HG03135 (cell line): ENCODE measurements around the gene SUPT6H.
A peak's percentile ranks its signal among the peaks of the same experiment; 100 is the strongest.
"Not testable (repeated sequence)": the region's sequence is repeated elsewhere in the genome, so short reads cannot be mapped to it uniquely, and the experiment has no call there.

Source experiments
- ATAC-seq: cut with Tn5 transposase; IDR thresholded peaks from one replicate; pipeline ENCODE4 v1.9.1; 2021; ENCODE audit warnings: mild to moderate bottlenecking, moderate library complexity; ENCODE audit not compliant: unreplicated experiment

SUPT6H gene

DNA sequence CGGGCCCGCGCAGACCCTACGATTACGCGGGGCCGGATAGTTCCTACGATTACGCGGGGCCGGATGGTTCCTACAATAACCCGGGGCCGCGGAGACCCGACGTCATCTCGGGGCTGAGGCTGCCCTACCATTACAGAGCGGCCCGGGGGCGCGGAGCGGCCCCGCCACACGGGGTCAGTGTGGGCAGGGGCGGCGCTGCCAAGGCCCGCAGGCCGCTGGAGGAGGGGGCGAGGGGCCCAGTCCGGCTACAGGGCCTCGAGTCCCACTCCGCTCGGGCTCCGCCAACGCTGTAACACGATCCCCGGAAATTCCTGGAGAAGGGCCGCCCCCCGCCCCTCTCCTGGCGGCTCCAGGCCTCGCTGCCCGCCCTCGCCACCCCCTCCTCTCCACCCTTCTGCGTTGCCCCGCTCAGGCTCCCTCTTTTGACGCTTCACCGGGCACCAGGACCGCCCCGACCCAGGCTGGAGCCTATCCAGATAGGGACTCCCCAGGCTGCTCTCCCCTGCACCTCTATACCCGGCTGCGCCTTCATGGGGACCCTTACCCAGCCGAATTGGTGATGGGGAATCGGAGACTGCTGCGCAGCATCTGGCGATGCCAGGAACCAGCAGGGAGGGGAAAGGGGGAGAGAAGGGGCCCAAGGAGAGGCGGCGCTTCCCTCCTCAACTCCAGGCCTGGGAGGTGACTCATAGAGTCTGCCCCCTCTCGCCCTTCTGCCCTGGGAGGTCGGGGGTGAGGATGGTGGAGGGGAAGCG, 55.8 kb downstream of the SUPT6H start, which contains the start of gene RAB34:
Gene RAB34, minus strand, starts transcription at position 291 of the 755 bp plus-strand sequence. CDS start 602 bp downstream, outside the sequence.
- ATAC-seq: no peak

- ATAC-seq: no peak
These were observed 56.5 kb downstream of the SUPT6H start for GRCh38 chr17:28718333-28719020.

DNA sequence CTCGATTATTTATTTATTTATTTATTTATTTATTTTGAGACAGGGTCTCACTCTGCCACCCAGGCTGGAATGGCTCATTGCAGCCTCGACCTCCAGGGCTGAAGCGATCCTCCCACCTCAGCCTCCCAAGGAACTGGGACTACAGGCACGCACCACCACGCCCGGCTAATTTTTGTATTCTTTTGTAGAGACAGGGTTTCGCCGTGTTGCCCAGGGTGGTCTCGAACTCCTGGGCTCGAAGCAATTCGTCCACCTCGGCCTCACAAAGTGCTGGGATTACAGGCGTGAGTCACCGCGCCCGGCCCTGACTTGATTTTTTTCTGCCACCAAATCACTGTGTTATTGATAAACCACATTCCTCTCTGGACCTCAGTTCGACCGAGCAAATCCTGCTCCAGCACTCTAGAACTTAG, 57.0 kb downstream of the SUPT6H start:
- no peak for ATAC-seq

DNA sequence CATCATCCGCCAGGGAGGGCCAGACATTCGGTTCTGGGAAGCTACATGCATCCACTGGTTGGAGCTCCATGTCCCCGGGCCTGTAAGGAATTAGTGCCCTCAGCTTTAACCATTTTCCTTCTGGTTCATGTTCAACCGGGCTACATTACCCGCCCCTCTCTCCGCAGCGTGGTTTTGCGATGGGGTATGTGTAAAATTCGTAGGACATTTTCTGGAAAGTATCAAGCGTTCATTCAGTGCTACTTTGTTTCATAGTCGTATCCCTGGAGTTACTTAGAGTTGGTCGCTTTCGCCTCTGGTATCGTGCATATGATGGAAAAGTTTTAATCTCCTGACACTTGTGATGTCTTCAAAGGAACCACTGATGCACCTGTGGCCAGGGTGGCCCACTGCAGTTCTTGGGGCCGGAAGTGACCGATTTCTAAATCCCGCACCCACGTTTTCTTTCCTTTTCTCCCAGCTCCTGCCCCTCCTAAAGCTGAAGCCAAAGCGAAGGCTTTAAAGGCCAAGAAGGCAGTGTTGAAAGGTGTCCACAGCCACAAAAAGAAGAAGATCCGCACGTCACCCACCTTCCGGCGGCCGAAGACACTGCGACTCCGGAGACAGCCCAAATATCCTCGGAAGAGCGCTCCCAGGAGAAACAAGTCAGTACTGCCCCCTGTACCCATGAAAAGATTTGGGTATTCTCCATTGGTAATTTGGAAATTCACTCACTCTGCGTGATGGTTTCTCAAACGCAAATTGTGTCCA, 58.4 kb downstream of the SUPT6H start:
- ATAC-seq: no peak

DNA sequence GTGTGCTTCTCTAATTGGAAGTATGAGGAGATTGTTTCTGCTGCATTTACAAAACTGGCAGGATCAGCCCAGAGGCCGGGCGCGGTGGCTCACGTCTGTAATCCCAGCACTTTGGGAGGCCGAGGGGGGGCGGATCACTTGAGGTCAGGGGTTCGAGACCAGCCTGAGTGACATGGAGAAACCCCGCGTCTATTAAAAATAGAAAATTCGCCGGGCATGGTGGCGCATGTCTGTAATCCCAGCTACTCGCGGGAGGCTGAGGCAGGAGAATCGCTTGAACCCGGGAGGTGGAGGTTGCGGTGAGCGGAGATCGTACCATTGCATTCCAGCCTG, 59.0 kb downstream of the SUPT6H start:
- not testable (repeated sequence) for ATAC-seq

DNA sequence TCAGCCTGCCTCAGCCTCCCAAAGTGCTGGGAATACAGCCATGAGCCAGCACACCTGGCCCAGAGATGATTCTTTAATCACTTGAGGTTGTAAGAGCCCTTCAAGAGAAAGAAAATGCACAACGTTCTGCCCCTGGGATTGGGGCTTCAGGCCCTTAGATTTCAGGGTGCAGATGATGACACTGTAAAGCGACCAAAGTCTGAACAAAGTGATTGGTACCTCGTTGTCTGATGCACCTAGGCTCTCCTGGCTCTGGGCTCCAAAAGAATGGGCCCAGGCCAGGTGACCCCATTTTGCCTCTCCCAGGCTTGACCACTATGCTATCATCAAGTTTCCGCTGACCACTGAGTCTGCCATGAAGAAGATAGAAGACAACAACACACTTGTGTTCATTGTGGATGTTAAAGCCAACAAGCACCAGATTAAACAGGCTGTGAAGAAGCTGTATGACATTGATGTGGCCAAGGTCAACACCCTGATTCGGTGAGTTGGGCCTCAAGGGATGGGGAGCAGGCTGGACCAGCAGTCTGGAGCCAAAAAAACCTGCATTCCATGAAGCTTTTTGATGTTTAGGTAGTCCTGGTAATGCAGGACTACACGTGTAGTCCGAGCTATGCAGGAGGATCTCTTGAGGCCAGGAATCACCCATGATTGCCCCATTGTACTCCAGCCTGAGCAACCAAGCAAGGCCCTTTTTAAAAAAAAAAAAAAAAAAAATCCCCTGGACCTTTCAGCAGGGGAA, 60.6 kb downstream of the SUPT6H start:
- no peak for ATAC-seq

DNA sequence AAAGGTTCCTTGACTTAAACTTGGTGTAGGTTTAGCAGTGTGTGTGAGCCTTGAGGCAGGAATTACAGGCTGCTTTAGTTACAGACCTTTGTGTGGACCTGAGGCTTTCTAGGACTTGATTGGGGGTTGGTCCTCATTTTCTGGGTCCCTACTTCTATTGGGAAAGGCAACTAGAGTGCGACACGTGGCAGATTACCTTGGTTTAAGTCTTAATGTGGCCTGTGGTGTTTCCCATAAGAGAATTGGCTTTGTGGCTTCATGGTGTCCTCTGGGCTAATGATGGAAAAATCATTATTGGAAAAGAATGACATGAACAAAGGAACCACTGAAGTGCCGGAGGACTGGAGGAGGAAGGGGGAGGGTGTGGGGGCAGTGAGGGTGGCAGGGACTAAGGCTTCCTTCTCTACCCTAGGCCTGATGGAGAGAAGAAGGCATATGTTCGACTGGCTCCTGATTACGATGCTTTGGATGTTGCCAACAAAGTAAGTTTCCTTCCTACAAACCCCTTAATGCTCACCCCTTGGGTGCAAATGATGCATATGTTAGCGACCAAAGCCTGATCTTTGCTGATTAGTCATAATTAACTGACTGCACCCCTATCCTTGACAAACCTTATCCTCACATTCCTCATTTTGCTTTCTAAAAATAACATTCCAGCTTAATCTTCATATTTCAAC, 61.3 kb downstream of the SUPT6H start:
- no peak for ATAC-seq

GRCh38 chr17:28723836-28724499, 62.0 kb downstream of the SUPT6H start:
- ATAC-seq: not testable (repeated sequence)

DNA sequence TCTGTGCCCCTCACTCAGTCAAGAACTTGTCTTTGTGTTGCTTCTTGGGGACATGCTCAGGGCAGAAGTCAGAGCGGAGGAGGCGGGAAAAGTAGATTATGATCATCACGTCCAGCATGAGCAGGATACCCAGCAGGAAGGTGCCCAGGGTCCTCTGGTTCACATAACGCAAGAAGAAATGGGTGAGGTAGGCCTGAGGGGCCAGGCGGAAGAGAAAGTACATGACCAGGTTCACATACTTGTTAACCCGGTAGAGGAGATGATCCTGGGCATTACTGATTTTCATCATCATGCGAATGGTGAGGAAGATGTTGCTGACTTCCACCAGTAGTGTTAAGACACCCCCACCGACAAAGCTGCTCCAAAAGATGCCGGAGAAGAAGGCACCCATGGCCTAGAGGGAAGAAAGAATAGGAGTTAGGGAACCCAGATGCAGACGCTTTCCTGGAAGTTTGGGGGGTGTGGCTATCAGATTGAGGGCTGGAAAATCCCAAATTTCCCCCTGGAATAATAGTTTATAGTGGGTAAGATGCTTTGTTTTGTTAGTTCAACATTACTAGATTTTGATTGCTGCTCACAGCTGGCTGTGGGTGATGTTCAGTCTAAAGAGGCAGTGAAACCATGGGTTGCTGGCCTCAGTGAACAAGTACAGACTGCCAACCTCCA, 62.6 kb downstream of the SUPT6H start:
- ATAC-seq: no peak

DNA sequence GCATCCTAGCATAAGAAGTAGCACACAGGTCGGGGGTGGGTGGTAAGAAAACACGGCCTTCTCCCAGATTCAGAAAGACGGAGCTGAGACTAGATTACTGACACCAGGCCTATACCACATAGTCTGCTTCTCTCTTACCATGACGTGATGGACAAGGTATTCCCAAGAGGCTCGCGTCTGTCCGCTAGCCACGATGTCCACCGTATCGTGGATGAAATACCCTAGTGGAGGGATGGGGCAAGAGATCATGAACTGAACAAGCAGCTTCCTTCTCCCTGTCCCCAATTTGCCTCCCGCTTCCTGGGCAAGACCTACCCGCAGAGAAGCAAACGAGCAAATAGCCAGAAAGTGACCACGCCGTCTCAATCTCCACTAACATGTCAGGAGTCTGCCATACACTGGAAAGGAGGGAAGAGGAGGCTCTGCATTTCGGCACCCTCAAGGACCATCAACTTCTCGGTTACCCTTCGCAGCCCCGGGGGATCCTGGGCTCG, 63.2 kb downstream of the SUPT6H start:
- no peak for ATAC-seq

- ATAC-seq: no peak
These were observed 63.7 kb downstream of the SUPT6H start for GRCh38 chr17:28725660-28726225.

DNA sequence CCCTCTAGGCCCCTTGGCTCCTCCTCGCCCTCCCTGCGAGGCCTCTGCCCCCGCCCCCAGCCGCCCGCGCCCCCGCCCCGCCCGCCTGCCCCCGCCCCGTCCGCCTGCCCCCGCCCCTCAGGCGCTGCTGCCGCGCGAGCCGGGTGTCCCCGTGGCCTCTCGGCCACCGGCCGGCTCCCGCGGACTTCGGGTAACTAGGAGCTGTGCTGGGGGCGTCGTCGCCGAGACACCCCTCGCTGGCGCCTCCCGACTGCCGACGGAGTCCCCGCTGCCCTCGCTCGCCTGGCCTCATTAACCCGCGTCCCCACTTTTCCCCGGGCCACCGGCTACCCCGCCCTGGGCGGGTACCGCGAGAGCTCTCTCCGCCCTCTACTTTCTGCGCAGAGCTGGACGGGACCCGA, 64.2 kb downstream of the SUPT6H start, which contains the start of gene TLCD1:
Gene TLCD1, minus strand, starts transcription at position 8 of the 401 bp plus-strand sequence. CDS start 136 bp downstream, outside the sequence.
- ATAC-seq: no peak

- peak; percentile 35 for ATAC-seq
These were observed 64.9 kb downstream of the SUPT6H start for GRCh38 chr17:28726627-28727491.

DNA sequence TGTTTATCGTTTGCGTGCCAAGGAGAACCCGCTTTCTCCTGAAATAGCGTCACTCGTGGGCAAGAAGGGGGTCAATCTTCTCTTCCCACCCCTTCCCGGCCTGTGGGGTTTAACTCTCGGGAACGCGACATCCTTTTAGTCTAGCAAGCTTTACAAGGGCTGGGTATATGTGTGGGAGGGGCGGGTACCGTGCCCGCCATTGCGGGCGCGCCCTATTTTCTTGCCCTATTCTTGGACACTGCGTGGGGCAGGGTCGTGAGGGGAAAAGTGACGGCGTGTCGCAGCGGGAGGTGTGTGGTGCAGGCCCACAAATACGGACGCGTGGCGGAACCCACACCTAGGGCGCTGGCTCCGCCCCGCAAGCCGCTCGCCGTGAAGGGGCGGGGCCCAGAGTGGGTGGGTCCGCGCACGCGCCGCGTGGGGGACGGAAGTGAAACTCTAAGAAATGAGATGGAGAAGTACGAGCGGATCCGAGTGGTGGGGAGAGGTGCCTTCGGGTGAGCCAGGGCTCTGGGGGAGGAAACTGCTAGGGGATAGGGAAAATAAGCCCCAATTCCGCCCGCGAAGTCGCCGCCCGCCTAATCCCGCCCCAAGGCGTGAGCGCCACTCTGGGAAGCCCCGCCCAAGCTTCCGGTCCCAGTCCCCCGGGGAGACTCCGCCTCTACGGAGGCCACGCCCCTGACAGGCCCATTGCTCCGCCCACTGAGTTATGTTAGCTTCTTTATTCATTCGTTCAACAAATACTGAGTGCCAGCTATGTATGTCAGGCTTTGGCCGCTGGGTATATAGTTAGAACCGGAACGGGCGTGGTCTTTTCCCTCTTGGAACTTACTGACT, 66.6 kb downstream of the SUPT6H start, which contains the start of gene NEK8:
Gene NEK8, plus strand, starts transcription at position 425 of the 837 bp plus-strand sequence. Its CDS starts 26 bp downstream, at position 451.
- ATAC-seq: peak; percentile 34

DNA sequence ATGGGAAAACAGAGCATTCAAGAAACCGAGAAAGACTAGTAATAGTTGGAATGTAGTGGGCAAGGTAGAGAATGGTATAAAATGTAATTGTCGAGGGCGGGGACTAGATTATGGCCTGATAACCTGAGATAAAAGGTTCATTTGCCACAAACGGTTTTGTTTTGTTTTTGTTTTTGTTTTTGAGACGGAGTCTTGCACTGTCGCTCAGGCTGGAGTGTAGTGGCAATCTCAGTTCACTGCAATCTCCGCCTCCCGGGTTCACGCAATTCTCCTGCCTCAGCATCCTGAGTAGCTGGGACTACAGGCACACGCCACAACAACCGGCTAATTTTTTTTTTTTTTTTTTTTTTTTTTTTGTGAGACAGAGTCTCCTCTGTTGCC, 67.9 kb downstream of the SUPT6H start:
- ATAC-seq: no peak

GRCh38 chr17:28733346-28733745, 71.3 kb downstream of the SUPT6H start:
- no peak for ATAC-seq
